Measurements from ENCODE around the gene LMNTD2.

The LMNTD2 gene

DNA sequence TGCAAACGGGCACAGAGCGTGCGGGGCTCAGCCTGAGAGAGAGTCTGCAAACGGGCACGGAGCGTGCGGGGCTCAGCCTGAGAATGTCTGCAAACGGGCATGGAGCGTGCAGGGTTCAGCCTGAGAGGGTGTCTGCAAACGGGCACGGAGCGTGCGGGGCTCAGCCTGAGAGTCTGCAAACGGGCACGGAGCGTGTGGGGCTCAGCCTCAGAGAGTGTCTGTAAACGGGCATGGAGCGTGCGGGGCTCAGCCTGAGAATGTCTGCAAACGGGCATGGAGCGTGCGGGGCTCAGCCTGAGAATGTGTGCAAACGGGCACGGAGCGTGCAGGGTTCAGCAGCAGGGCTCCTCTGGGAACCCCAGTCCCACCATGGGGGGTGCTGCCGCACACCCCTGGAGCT is 29.3 kb upstream of the LMNTD2 start:
- H3K36me3 ChIP-seq (ENCODE audit: control insufficient read depth, insufficient read depth, low read length) = no peaks in the 10 kb centered on the region
- no peak overlapping the region for H3K4me2 ChIP-seq (ENCODE audit: low read length)
- peaks cover 3% of the 10 kb centered on the region for H3K79me2 ChIP-seq
- H3K9ac ChIP-seq = no peak overlapping the region
- no peaks in the 10 kb centered on the region for H3K4me1 ChIP-seq
- H3K27ac ChIP-seq = no peak overlapping the region
- no peak overlapping the region for H3K4me3 ChIP-seq (ENCODE audit: low read depth, low read length)
- H3K9me3 ChIP-seq (ENCODE audit: control insufficient read depth, low read length) = no peaks in the 10 kb centered on the region
- H2AFZ ChIP-seq = no peak overlapping the region
- H3K27me3 ChIP-seq (ENCODE audit: control insufficient read depth, insufficient read depth, low read length) = no peaks in the 10 kb centered on the region
- TF ChIP-seq, protein P1, sequence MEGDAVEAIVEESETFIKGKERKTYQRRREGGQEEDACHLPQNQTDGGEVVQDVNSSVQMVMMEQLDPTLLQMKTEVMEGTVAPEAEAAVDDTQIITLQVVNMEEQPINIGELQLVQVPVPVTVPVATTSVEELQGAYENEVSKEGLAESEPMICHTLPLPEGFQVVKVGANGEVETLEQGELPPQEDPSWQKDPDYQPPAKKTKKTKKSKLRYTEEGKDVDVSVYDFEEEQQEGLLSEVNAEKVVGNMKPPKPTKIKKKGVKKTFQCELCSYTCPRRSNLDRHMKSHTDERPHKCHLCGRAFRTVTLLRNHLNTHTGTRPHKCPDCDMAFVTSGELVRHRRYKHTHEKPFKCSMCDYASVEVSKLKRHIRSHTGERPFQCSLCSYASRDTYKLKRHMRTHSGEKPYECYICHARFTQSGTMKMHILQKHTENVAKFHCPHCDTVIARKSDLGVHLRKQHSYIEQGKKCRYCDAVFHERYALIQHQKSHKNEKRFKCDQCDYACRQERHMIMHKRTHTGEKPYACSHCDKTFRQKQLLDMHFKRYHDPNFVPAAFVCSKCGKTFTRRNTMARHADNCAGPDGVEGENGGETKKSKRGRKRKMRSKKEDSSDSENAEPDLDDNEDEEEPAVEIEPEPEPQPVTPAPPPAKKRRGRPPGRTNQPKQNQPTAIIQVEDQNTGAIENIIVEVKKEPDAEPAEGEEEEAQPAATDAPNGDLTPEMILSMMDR (IDR thresholded peaks at IDR 0.05) = no peak

DNA sequence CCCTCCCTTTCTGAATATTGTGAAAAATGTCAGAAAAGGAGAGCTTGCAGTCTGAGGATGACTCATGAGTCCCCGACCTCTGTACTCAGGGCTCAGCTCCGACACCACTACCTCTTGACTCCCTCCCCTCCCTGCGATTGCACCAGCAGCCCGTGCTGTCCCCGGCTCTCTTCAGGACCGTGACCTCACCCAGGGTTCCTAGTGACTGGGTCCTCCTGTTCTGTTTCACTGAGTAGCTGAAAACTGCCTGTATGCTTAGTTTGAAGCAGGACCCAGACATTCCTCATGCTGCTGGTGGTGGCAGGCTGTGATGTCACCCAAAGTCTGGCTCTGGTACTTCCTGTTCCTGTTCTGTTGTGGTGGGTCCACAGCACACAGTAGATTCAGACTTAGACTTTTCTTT is 27.4 kb upstream of the LMNTD2 start:
- Histone ChIP-seq H3K36me3 (ENCODE audit: control insufficient read depth, insufficient read depth, low read length) (no peaks in the 10 kb centered on the region), H3K79me2 (peaks cover 12% of the 10 kb centered on the region), H3K4me2 (ENCODE audit: low read length) (no peak overlapping the region), H3K27me3 (ENCODE audit: control insufficient read depth, insufficient read depth, low read length) (no peaks in the 10 kb centered on the region), H3K9ac (no peak overlapping the region), H3K4me3 (ENCODE audit: low read depth, low read length) (no peak overlapping the region), H3K4me1 (no peaks in the 10 kb centered on the region), H3K27ac (no peak overlapping the region), H3K9me3 (ENCODE audit: control insufficient read depth, low read length) (no peaks in the 10 kb centered on the region), H2AFZ (no peak overlapping the region)
- TF ChIP-seq, protein P1 (IDR thresholded peaks at IDR 0.05) = no peak

DNA sequence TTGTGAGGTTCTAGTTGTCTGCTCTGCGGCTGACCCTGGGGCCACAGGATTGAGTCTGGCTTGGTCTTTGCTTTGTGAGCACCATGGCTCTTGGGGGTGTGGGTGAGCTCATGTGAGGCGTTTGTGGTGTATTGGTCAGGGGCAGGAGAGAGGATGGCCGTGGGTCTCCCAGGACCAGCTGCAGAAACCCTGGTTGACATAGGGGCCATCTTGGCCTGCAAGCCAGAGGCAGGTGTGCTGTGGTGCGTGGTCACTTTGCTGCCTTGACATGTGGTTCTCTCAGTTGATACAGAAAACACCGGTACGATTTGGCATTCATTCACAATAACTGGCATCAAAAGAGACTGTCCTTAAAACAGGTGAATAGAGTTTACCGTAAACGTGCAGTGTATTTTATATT is 27.0 kb upstream of the LMNTD2 start:
- no peak overlapping the region for H3K4me3 ChIP-seq (ENCODE audit: low read depth, low read length)
- TF ChIP-seq, protein P1 (IDR thresholded peaks at IDR 0.05) = no peak
- no peaks in the 10 kb centered on the region for H3K36me3 ChIP-seq (ENCODE audit: control insufficient read depth, insufficient read depth, low read length)
- H3K27me3 ChIP-seq (ENCODE audit: control insufficient read depth, insufficient read depth, low read length) = no peaks in the 10 kb centered on the region
- no peak overlapping the region for H3K4me2 ChIP-seq (ENCODE audit: low read length)
- H3K4me1 ChIP-seq = no peaks in the 10 kb centered on the region
- H3K9ac ChIP-seq = no peak overlapping the region
- H3K27ac ChIP-seq = no peak overlapping the region
- no peak overlapping the region for H2AFZ ChIP-seq
- H3K9me3 ChIP-seq (ENCODE audit: control insufficient read depth, low read length) = no peaks in the 10 kb centered on the region
- H3K79me2 ChIP-seq = peaks cover 12% of the 10 kb centered on the region

DNA sequence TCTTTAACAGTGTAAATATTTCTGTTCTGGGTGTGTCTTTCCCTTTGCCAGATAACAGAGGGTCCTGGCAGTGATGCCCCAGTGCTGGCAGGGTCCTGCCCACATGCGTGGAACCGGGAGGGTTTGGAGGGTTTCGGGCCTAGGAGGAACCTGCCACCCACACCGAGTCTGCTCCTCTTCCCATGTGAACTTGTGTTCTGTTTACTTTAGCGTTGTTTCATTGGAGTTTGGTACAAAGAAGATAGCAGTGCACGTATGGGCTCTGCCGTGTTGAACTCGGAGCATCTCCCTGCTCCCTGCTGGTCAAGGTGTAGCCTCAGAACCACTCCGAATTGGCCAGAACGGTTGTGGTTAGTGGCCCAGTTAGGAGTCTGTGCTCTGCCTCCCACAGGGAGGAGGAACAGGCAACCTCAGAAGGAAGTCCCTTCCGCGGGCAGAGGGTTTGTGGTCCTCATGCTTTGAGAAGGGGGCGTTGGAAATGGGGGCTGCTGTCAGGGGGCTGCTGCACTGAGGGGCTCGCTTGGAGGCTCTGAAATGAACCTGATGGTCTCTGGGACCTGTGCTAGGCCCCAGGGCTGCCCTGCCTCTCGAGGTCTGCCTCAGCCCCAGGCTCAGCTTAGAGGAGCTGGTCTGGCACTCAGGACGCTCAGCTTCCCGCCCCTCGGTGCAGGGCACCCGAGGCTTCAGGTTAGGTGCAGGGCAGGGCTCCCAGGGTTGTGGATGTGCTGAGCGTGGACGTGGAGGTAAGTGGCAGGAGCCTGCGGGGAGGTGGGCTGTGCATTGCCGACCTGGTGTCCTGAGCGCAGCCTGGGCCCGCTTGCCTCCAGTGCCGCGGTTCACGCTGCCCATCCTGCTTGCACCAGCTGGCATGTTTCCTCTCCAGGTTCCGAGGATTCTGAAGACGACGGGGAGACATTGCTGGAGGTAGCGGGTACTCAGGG is 26.1 kb upstream of the LMNTD2 start:
- no peak overlapping the region for H3K9ac ChIP-seq
- no peak overlapping the region for H2AFZ ChIP-seq
- H3K4me3 ChIP-seq (ENCODE audit: low read depth, low read length) = no peak overlapping the region
- no peaks in the 10 kb centered on the region for H3K36me3 ChIP-seq (ENCODE audit: control insufficient read depth, insufficient read depth, low read length)
- H3K27ac ChIP-seq = no peak overlapping the region
- H3K79me2 ChIP-seq = peaks cover 17% of the 10 kb centered on the region
- TF ChIP-seq, protein P1 (IDR thresholded peaks at IDR 0.05) = no peak
- no peak overlapping the region for H3K4me2 ChIP-seq (ENCODE audit: low read length)
- no peaks in the 10 kb centered on the region for H3K27me3 ChIP-seq (ENCODE audit: control insufficient read depth, insufficient read depth, low read length)
- H3K9me3 ChIP-seq (ENCODE audit: control insufficient read depth, low read length) = no peaks in the 10 kb centered on the region
- no peaks in the 10 kb centered on the region for H3K4me1 ChIP-seq

DNA sequence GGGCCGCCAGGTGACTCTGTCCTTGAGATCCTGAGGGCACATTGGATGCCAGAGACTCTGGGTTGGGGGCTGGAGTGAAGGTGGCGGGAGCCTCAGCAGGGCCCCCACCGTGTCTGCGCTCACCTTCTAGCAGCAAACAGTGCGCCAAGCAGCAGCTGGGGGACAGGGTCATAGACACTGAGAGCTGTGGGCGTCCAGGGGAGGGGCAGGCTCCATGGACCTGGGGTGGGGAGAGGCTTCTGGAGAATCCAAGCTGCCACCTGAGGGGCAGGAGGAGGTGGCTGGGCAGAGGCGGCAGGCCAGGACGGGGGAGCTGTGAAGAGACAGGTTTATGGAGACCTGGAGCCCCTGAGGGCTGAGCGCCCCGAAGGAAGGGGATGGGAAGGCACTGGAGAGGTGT is 23.7 kb upstream of the LMNTD2 start:
- Histone ChIP-seq H3K9me3 (ENCODE audit: control insufficient read depth, low read length) (no peaks in the 10 kb centered on the region), H3K27me3 (ENCODE audit: control insufficient read depth, insufficient read depth, low read length) (no peaks in the 10 kb centered on the region), H3K4me1 (no peaks in the 10 kb centered on the region), H3K36me3 (ENCODE audit: control insufficient read depth, insufficient read depth, low read length) (no peaks in the 10 kb centered on the region), H3K4me2 (ENCODE audit: low read length) (no peak overlapping the region), H3K9ac (no peak overlapping the region), H3K79me2 (peaks cover 32% of the 10 kb centered on the region), H3K4me3 (ENCODE audit: low read depth, low read length) (no peak overlapping the region), H2AFZ (no peak overlapping the region), H3K27ac (no peak overlapping the region)
- TF ChIP-seq, protein P1 (IDR thresholded peaks at IDR 0.05) = no peak
